Epithelial cell of proximal tubule (primary cell): ENCODE measurements around the gene HDAC8. TPM values are rescaled to one million over a fixed set of nuclear protein-coding genes. Genes with fewer than 3 reads are reported as not detected.
A peak's percentile ranks its signal among the peaks of the same experiment; 100 is the strongest.

Source experiments
- DNase-seq: peaks from one replicate; pipeline ENCODE4 v3.0.0-alpha.2; 2011; ENCODE audit warnings: low read depth
- H3K4me3 ChIP-seq: 2 replicates; pipeline ENCODE4 v1.5.1; 2011; ENCODE audit warnings: low read depth, mild to moderate bottlenecking, low read length
- CTCF ChIP-seq: conservative IDR thresholded peaks from 2 replicates; pipeline ENCODE4 v1.5.1; 2012; ENCODE audit warnings: low read depth, mild to moderate bottlenecking, low read length
- total RNA-seq: library from RNA; depleted of rRNA; stranded (reverse); fragments of >200 nt; gene quantifications from 2 replicates; pipeline ENCODE4 v1.2.3, GENCODE V29; 2015

HDAC8 gene
- total RNA-seq, 1 donor from 2014 or later, result 13.2 TPM

GRCh38 chrX:72305286-72306084, 267.2 kb downstream of the HDAC8 start, which contains the start of gene CITED1:
CITED1 (minus strand) TSS chrX:72305914; CDS start chrX:72302869, 3,045 bp downstream.
- H3K4me3 ChIP-seq, result peak within 1 kb of the TSS; percentile 49
- DNase-seq, result no peak
- no peak for TF ChIP-seq CTCF

GRCh38 chrX:72304877-72305276, 267.8 kb downstream of the HDAC8 start:
- no peak for TF ChIP-seq CTCF
- DNase-seq, result no peak
- peak overlapping the region; percentile 4 for H3K4me3 ChIP-seq

GRCh38 chrX:72301781-72302180, 270.9 kb downstream of the HDAC8 start:
- no peak overlapping the region for H3K4me3 ChIP-seq
- no peak for TF ChIP-seq CTCF
- no peak for DNase-seq

- no peak overlapping the region for H3K4me3 ChIP-seq
- TF ChIP-seq CTCF, result no peak
- no peak for DNase-seq
Measured at GRCh38 chrX:72299891-72300630, 272.6 kb downstream of the HDAC8 start.

- TF ChIP-seq CTCF, result peak; percentile 47
- H3K4me3 ChIP-seq, result no peak overlapping the region
- DNase-seq, result no peak
Measured at GRCh38 chrX:72297953-72298730, 274.5 kb downstream of the HDAC8 start.

GRCh38 chrX:72296991-72297390, 275.7 kb downstream of the HDAC8 start:
- H3K4me3 ChIP-seq, result no peak overlapping the region
- no peak for DNase-seq
- no peak for TF ChIP-seq CTCF
